HG03045 (cell line): Measurements from ENCODE around the gene TBC1D17.

Experiments used
- ATAC-seq: cut with Tn5 transposase; IDR thresholded peaks from one replicate; pipeline ENCODE4 v1.9.1; 2021; ENCODE audit warnings: mild to moderate bottlenecking, moderate library complexity; ENCODE audit not compliant: unreplicated experiment

TBC1D17 gene

DNA sequence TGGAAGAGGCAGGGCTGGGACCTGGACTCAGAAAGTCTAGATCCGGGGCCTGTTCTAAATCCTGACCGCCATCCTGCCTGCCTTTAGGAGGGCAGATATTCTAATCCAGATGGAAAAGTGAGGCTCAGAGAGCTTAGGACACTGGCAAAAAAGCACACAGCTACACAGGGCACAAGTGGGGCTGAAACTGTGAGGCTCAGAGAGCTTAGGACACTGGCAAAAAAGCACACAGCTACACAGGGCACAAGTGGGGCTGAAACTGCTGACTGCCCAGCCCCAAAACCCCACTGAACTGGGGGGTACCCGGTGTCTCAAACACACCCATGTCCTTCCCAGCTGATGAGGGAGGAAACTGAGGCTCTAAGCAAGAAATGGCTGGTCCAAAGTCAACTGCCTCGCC is 2.3 kb upstream of the TBC1D17 start:
- ATAC-seq, result no peak

DNA sequence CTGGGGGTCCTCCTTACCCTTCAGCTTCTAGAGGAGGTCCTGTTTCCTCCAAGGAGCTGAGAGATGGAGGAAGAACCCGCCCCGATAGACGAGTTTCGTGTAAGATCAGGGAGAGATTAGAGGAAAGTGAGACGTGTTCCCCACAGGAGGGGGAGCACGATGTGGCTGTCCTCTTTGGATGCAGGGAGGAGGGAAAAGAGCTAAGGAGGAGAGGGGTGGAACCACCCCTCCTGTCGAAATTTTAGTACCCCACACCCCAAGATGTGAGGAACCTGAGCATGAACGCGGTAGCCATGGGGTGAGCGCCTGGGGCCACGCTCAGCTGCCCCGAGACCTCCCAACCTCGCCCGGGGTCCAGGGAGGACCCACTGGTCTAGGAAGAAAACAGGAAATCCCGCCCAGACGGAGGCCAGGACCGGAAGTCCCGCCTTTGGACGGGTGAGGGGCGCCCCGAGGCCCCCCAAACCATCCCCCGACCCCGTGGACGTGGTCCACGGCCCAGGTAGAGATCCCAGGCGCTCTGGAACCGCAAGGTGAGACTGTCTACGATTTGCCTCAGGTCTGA is 1.6 kb upstream of the TBC1D17 start:
- no peak for ATAC-seq

DNA sequence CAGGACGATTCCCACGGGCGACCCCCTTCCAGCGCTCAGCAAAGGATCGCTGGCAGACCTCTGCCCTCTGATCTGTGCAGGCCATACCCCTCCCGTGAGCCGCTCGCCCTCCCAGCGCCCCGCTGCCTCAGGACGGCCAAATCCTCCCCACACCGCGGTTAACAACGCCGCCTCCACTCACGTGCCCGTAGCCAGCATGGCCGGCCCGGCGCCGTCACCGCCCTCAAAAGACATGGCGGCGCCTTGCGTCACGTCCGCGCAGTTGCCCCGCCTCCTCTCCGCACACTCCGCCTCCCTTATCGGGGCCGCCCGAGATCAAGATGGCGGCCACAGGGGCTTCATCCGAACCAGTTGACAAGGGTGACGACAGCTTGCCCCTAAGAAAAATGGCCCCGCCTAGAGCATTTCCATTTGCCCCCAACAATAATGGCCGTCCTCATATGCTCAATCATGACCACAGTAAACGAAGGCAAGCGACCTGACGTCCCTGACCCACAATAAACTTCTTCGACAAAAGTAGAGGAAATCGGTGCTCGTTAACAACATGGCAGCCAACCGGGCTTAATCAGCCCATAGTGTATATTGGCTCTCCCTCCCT is 981 bp upstream of the TBC1D17 start:
- peak; percentile 40 for ATAC-seq

DNA sequence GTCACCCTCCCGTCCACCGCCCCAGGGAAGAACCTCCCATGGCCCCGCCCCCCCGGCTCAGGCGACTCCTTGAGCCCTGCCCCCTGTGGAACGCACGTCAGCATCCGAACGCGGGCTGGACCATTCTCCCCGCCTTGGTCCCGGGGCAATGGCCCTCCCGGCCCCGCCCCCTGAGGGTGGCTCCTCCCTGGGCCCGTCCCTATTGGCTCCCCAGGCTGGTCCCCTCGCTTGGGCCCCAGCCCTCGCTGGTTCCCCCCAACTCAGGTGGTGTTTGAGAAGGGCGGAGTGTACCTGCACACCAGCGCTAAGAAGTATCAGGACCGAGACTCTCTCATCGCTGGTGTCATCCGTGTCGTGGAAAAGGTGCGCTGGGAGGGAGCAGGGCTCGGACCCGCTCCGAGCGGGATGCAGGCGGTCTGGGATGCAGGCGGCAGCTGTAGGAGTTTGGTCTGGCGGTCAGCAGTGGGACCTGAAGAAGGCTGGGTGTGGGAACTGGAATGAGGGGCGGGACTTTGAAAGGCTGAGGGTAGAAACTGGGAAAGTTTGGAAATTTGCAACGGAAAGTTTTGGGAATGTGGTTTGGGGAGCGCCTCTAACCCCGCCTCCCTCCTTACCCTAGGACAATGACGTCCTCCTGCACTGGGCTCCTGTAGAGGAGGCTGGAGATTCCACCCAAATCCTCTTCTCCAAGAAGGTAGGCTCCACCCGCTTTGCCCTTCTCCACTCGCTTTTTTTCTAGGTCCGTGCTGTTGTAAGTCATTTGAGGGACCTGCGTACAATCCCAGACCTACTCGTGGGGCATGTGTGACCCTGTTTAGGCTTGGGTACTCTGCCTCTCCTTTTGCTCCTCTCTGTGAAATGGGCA is 609 bp downstream of the TBC1D17 start:
- ATAC-seq, result peak; percentile 48

DNA sequence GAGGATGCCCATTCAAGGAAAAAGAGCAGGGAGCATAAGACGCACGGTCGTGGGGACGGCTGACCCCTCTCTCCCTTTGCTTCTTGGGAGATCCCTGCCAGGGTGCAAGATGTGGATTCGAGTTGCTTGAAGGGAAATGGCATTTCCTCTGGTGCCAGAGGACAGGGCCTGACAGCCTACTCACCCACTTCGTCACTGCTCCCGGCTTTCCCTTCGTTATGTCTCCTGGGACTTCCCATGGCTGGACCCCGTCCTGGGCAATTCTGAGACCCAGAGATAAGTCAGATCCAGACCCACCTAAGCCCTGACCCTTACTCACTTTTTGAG is 1.2 kb downstream of the TBC1D17 start:
- ATAC-seq, result no peak

DNA sequence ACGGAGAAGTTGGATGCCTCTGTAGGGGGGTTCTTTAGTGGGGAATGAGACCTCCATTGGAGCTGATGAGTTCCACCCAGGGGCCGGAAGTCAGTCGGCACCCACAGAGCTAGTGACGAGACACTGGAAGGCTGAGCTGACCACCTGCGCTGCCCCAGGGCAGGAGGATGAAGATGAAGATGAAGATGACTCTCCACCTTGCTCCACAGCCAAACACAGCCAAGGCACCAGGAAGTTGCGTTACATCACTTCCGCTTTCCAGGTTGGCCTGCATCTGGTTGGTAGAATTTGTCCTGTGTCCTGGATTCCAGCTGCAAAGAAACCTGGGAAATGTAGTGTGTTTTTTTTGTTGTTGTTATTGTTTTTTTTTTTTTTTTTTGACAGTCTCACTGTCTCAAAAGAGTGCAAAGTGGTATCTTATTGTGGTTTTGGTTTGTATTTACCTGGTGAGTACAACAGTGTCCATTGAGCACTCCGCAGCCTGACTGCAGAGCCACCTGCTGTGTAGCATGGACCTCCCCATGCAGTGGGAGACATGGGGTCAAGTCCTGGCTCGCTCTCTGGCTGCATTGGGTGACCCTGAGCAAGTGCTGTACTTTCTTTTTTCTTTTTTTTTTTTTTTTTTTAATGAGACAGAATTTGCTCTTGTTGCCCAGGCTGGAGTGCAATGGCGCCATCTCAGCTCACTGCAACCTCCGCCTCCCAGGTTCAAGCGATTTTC is 1.9 kb downstream of the TBC1D17 start:
- no peak for ATAC-seq

DNA sequence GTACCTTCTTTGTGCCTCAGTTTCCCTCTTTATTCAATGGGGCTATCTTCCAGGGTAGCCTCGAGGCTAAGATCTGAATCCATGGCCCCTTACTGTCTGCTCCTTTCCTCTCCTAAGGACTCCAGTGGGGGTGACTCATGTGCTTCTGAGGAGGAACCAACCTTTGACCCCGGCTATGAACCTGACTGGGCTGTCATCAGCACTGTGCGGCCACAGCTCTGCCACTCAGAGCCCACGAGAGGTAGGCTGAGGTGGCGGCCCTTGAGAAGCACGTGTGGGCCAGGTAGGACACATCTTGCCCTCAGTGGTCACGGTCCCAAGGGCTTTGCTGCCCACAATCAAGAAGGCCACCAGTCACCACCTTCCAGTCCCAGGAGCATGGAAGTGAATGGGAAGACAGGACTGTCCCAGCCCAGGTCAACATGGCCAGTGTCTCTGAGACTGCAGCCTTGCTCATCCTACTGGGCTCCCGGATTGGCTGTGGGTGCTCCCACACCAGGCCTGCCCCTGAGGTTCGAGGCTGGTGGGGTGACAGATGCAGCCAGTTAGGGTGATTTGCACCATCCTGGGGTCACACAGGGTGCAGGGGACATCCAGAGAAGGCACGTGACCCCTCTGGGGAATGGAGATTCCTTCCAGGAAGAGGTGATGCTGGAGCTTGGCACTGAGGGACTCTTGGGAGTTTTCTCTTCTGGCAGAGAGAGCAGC is 2.8 kb downstream of the TBC1D17 start:
- ATAC-seq, result no peak

DNA sequence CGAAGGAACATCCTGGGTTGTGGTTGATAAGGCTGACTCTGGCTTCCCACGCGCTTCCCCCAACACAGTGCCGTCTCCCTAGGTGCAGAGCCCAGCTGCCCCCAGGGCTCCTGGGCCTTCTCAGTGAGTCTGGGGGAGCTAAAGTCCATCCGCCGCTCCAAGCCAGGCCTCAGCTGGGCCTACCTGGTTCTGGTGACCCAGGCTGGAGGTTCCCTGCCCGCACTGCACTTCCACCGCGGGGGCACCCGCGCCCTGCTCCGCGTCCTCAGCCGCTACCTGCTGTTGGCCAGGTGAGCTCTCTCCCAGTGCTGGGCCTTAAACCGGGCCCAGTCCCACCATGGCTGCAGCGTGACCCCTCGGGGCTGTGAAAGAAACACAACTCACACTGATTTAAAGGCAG is 3.7 kb downstream of the TBC1D17 start:
- ATAC-seq, result no peak

DNA sequence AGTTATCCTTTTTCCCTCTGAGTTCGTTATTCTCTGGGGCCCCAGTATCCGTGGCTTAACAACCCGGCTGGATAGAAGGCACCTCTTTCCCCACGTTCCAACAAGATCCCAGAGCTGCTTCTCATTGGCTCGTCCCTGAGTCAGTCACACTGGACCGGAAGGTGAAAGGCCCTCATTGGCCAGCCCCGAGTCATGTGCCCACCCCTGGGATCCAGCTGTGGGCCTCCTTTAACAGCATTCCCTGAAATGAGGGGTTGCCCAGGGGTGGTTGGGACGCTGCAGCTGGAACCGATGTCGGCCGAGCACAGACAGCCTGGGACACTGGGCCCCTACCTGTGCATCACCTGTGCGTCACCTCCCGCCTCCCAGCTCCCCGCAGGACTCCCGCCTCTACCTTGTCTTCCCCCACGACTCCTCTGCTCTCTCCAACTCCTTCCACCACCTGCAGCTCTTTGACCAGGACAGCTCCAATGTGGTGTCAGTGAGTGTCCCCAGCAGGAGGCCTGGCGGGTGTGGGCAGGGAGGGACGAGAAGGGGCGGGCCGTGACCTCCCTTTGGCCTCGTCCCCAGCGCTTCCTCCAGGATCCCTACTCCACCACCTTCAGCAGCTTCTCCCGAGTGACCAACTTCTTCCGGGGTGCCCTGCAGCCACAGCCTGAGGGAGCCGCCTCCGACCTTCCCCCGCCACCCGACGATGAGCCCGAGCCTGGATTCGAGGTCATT is 4.3 kb downstream of the TBC1D17 start:
- no peak for ATAC-seq

DNA sequence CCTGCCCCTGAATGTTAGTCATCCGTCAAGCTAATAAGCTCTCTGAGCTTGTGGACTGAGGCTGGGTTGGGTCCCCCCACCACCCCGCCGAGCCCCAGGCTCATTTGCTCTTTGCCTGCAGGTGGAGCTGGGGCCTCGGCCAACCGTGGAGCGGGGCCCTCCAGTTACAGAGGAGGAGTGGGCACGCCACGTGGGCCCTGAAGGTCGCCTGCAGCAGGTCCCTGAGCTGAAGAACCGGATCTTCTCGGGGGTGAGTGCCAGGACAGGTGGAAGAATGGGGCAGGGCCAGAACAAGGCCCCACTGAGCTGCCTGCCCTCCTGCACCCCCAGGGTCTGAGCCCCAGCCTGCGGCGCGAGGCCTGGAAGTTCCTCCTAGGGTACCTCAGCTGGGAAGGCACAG is 5.1 kb downstream of the TBC1D17 start:
- no peak for ATAC-seq

DNA sequence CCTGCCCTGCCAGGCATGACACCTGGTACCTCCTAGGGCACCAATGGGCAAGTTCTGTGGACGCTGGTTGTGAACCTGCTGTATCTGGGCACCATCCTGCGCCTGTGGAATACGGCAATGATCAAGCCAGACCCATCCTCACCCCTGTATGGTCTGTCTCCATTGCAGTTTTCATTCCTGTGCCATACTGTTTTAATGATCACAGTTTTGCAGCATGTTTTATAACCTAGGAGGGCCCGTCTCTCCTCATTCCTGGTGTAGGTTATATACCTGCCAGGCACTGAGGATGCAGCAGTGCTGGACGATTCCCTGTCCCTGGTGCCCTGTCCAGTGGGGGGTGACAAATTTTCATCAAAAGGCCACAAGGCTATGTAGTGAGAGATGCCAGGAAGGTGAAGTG is 5.6 kb downstream of the TBC1D17 start:
- ATAC-seq, result no peak

DNA sequence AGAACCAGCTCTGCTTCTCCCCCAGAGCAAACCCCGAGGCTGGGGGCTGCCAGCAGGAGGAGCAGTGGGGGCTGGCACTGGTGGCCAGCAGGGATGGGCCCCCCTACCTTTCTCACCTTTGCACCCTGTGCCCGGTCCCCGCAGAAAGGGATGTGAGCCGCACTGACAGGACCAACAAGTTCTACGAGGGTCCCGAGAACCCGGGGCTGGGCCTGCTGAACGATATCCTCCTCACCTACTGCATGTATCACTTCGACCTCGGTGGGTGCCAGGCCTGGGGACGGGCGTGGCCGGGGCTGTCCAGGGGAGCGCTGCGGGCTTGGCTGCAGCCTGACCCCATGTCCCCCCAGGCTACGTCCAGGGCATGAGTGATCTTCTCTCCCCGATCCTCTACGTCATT is 6.6 kb downstream of the TBC1D17 start:
- ATAC-seq, result no peak

DNA sequence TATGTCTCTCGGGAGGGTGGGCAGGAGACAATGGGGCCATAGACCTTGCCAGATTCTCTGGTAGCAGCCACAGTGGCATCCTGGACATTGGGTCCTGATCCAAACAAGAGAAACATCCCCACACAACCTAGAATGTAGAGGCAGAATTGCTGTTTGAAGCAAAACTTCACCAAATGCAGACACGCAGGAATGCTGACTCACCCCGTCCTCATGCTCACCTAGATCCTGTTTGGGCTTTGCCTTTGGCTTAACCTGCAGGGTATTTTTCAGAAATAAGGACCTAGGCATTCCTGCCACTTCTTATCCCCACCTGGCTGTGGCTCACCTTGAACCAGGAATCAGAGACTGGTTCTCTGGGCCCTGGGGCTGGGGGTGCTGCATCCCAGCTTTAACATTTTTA is 7.3 kb downstream of the TBC1D17 start:
- ATAC-seq, result no peak

DNA sequence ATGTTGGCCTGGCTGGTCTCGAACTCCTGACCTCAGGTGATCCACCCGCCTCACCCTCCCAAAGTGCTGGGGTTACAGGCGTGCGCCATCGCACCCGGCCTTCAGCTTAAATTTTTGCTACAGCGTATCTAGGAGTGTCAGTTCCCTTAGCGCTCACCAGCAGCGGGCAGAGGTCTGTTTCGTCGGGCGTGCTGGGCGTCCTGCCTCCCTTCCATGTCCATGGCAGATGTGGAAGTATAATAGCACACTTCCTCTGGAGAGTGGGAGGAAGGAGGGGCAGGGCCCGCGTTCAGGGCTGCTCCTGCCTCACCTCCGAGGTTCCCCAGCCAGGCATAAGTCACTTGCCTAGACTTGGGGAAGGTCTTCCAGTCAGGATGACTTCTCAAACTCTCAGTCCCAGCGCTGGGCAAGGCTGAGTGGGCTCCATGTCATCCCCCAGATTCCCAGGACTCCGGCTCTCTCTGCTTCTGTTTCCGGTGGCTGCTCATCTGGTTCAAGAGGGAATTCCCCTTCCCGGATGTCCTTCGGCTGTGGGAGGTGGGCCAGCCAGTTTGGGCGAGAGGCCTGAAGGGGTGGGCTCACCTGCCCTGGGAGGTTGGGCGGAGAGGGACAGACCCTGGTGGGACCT is 9.6 kb downstream of the TBC1D17 start:
- no peak for ATAC-seq

DNA sequence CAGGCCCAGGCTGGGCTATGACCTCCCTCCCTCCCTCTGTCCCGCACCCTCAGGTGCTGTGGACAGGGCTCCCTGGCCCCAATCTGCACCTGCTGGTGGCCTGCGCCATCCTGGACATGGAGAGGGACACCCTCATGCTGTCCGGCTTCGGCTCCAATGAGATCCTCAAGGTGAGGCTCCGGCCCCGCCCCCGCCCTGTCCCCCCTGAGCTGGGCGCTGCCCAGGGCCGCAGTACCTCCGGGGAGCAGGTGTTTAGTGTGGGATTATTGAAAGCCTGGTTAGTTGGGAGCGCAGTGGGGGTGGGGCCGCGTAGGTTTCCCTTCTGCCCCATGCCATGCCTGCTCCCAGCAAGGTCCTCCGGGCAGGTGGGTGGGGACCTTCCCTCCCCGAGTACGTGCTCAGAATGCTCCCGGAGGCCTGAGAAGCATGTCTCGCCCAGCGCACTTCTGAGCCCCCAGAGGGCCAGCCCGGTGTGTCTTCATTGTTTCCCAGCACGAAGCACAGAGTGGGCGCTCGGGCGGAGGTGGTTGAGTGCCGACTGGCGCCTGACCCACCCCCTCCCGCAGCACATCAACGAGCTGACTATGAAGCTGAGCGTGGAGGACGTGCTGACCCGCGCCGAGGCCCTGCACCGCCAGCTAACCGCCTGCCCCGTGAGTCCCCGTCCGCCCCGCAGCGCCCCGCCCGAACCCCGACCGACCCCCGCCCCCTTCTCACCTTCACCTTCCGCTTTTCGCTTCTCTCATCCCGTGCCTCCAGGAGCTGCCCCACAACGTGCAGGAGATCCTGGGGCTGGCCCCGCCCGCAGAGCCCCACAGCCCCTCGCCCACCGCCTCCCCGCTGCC is 10.4 kb downstream of the TBC1D17 start:
- ATAC-seq, result no peak

DNA sequence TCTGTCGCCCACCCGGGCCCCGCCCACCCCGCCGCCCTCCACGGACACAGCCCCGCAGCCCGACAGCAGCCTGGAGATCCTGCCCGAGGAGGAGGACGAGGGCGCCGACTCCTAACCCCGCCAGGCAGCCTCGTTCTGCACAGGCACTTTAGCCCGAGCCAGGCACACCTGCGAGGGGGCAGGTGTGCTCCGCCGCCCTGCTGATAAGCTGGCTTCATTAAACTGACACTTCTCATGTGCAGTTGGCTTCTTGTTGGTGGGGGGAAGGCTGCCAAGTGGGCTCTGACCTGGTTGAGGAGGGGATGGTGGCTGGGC is 11.0 kb downstream of the TBC1D17 start:
- ATAC-seq, result no peak

DNA sequence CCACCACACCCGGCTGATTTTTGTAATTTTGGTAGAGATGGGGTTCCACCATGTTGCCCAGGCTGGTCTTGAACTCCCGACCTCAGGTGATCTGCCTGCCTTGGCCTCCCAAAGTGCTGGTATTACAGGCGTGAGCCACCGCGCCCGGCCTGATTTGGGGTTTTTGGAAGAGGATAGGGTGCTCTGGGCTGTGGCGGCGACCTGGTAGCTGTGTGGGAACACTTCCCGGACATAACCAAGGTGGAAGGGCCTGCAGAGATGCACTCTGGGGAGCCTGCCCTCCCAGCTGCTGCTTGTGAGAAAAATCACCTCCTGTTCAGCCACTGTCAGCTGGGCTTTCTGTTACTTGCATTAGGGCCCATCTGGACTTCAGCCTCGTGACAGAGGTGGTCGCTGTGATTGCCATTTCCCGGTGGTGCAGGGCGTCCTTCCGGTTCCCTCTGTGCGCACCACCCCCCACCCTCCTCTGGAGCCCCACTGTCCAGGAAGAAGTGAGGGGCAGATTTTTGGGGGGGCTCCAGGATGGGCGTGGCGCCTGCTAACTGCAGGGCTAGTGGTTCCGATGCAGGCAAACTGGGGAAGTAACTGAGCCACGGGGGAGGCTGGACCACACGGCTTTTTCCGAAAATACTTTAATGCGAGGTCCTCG is 11.7 kb downstream of the TBC1D17 start:
- ATAC-seq, result no peak

DNA sequence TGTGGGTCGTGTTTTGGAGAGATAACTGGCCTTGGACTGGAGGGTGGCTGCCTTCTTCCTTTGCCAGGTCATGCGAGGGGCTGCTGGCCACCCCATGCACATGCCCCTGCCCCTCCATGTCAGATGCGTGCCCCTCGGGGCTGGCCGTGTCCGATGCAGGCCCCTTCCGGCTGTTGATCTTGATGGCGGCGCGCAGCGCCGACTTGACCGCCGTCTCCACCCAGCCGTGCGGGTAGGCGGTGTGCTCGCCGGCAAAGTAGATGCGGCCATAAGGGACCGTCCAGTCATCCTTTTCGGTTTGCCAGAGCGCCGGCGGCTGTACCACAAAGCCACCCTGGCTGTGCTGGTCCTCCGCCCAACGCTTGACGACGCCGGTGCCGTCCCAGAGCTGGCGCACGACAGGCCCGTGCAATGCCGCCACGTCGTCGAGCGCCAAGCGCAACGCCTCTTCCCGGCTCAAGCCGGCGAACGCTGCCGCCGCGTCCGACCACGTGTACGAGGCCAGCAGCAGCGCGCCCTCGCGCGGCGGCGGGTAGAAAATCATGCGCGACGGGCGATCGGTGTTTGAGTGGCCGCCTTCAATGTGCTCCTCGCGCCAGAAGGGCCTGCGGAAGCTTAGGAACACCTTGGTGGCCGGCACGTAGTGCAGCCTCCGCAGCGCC is 12.3 kb downstream of the TBC1D17 start:
- no peak for ATAC-seq
